ENCODE data around the gene CPNE2.
A peak's percentile ranks its signal among the peaks of the same experiment; 100 is the strongest.

The CPNE2 gene

DNA sequence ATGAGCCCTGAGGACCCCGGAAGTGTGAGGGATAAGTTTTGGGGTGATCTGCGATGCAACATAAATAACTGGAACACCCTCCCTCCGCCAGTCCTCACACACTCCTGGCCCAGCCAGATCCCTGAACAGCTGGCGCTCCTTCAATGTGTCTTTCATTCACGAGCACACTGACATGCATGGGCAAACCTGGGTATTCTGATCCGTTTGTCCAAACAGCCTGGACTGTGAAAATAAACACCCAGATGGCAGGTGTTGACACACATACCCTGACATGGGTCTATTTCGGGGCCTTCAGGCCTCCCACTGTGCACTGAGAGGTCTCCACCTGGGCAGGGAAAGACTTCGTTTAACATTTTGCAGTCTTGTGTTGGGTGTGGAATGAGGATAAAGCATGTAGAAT is 3.0 kb upstream of the CPNE2 start:
- H3K4me3 ChIP-seq, result no peak overlapping the region
- H3K9me3 ChIP-seq (replicated peaks in 1 of 11), result no peaks in the 10 kb centered on the region
- peak overlapping the region in 8 of 11 experiments; percentile 24 to 77 (median 48); a peak in 13 of 22 replicates for H3K4me2 ChIP-seq
- peaks cover 27 to 65% (median 51%) of the 10 kb centered on the region in 10 experiments for H3K4me1 ChIP-seq
- TF ChIP-seq Cebpa-rat (IDR thresholded peaks at IDR 0.05), result no peak
- peak overlapping the region in 1 of 11 experiments; percentile 16; a peak in 1 of 22 replicates for H3K9ac ChIP-seq
- no peak overlapping the region for H3K27ac ChIP-seq
- H3K36me3 ChIP-seq, result peaks cover 0 to 3% (median 0%) of the 10 kb centered on the region in 11 experiments; a peak in 1 of 22 replicates
- H4K20me1 ChIP-seq, result peaks cover 0 to 14% (median 12%) of the 10 kb centered on the region in 11 experiments; a peak in 17 of 22 replicates
- no peaks in the 10 kb centered on the region for H3K27me3 ChIP-seq

DNA sequence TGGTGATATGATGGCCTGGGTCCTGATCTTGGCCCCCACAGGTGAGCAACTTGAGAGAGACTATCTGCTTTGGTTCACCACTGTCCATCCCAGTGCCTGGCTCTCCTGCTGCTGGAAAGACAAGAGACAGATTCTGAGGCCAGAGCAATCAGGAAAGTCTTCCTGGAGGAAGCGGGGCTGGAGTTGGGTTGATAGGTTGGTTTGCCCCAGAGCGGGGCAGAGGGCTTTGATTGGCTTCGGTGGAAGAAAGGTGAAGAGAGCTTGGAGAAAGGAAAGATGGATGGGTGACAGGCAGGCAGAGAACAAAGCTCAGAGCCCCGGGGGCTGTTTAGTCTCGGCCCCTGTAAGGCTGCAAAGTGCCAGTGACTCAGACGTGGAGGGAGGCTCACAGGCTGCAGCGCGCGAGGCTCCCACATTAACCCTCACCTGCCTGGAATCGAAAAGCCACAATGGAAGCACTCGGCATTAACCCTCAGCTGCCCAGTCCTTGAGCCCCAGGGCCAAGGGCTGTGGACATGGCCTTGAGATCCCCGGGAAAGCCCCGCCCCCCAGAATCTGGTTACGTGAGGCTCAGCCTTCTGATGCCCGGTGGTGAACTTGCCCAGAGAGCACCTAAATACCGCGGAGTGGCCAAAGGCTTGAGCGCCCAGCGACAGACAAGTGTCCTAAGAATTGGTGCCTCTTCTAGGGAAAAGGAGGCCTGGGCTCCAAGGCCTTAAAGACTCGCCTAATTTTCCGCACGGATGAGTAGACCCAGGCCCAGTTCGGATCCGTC is 996 bp upstream of the CPNE2 start:
- Histone ChIP-seq H3K4me1 (peaks cover 29 to 69% (median 55%) of the 10 kb centered on the region in 10 experiments), H3K36me3 (peaks cover 0 to 14% (median 0%) of the 10 kb centered on the region in 11 experiments; a peak in 5 of 22 replicates), H4K20me1 (peaks cover 0 to 33% (median 31%) of the 10 kb centered on the region in 11 experiments; a peak in 19 of 22 replicates), H3K27me3 (no peaks in the 10 kb centered on the region), H3K9me3 (replicated peaks in 1 of 11) (no peaks in the 10 kb centered on the region), H3K27ac (peak overlapping the region in 10 of 11 experiments; percentile 84 to 89 (median 86); a peak in 18 of 22 replicates), H3K9ac (peak overlapping the region; percentile 86 to 94 (median 91); a peak in 21 of 22 replicates), H3K4me2 (peak overlapping the region; percentile 88 to 100 (median 96)), H3K4me3 (peak overlapping the region; percentile 82 to 96 (median 90))
- no peak for TF ChIP-seq Cebpa-rat (IDR thresholded peaks at IDR 0.05)

DNA sequence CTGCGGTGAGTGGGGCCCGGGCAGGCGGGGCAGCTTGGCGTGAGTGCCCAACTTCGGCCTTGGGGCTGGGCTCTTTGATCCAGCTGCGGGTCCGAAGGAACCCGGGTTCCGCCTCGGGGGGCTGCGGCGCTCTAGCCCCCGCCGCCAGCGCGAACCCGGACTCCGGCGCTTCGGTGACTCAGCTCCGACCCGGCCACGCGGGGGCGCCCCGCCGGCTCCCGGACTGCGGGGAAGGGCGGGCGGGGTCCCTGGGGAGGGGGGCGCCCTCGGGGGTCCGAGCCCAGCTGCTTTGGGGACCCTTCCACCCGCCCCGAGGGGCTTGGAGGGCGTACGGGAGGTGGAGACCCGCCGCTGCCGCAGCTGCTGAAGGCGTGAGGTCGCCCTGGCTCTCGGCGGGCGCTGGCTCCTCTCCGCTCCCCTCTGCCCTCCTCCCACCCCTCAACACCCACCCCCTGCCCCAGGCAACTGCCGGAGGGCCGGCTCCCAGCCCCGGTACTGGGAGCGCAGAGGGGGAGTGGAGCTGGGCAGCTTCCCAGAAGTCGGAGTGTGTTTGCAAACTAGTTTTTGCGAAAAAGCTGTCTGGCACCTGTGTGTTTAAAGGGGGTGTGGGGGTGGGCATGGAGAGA is 516 bp downstream of the CPNE2 start:
- H3K9me3 ChIP-seq (replicated peaks in 1 of 11), result no peaks in the 10 kb centered on the region
- peak overlapping the region; percentile 82 to 89 (median 86) for H3K27ac ChIP-seq
- H3K4me2 ChIP-seq, result peak overlapping the region; percentile 90 to 100 (median 96)
- H4K20me1 ChIP-seq, result peaks cover 0 to 49% (median 44%) of the 10 kb centered on the region in 11 experiments; a peak in 20 of 22 replicates
- peak overlapping the region; percentile 82 to 96 (median 90) for H3K4me3 ChIP-seq
- no peaks in the 10 kb centered on the region for H3K27me3 ChIP-seq
- H3K36me3 ChIP-seq, result peaks cover 0 to 22% (median 6%) of the 10 kb centered on the region in 11 experiments; a peak in 5 of 22 replicates
- TF ChIP-seq Cebpa-rat (IDR thresholded peaks at IDR 0.05), result no peak
- peak overlapping the region; percentile 86 to 94 (median 91) for H3K9ac ChIP-seq
- H3K4me1 ChIP-seq, result peaks cover 38 to 74% (median 62%) of the 10 kb centered on the region in 10 experiments

- peak overlapping the region; percentile 82 to 96 (median 90) for H3K4me3 ChIP-seq
- H3K27ac ChIP-seq, result peak overlapping the region in 5 of 11 experiments; percentile 11 to 89 (median 87); a peak in 1 of 22 replicates
- no peaks in the 10 kb centered on the region for H3K27me3 ChIP-seq
- peak overlapping the region; percentile 90 to 100 (median 96) for H3K4me2 ChIP-seq
- peaks cover 4 to 59% (median 51%) of the 10 kb centered on the region in 11 experiments; a peak in 20 of 22 replicates for H4K20me1 ChIP-seq
- TF ChIP-seq Cebpa-rat (IDR thresholded peaks at IDR 0.05), result no peak
- peaks cover 48 to 85% (median 71%) of the 10 kb centered on the region in 10 experiments for H3K4me1 ChIP-seq
- peaks cover 0 to 22% (median 6%) of the 10 kb centered on the region in 11 experiments; a peak in 5 of 22 replicates for H3K36me3 ChIP-seq
- no peaks in the 10 kb centered on the region for H3K9me3 ChIP-seq (replicated peaks in 1 of 11)
- H3K9ac ChIP-seq, result peak overlapping the region; percentile 86 to 94 (median 91)
These were observed 1.5 kb downstream of the CPNE2 start for GRCh38 chr16:57093666-57094564.

GRCh38 chr16:57094911-57095310 is 2.5 kb downstream of the CPNE2 start:
- H3K27me3 ChIP-seq, result no peaks in the 10 kb centered on the region
- no peak overlapping the region for H3K27ac ChIP-seq
- no peak for TF ChIP-seq Cebpa-rat (IDR thresholded peaks at IDR 0.05)
- H3K9me3 ChIP-seq (replicated peaks in 1 of 11), result no peaks in the 10 kb centered on the region
- H3K9ac ChIP-seq, result peak overlapping the region in 7 of 11 experiments; percentile 3 to 94 (median 55); a peak in 6 of 22 replicates
- peaks cover 11 to 69% (median 58%) of the 10 kb centered on the region in 11 experiments; a peak in 21 of 22 replicates for H4K20me1 ChIP-seq
- peaks cover 58 to 85% (median 69%) of the 10 kb centered on the region in 10 experiments for H3K4me1 ChIP-seq
- H3K36me3 ChIP-seq, result peaks cover 0 to 22% (median 6%) of the 10 kb centered on the region in 11 experiments; a peak in 5 of 22 replicates
- H3K4me2 ChIP-seq, result peak overlapping the region; percentile 7 to 98 (median 96); a peak in 19 of 22 replicates
- H3K4me3 ChIP-seq, result no peak overlapping the region

- TF ChIP-seq Cebpa-rat (IDR thresholded peaks at IDR 0.05), result no peak
- Histone ChIP-seq H3K4me1 (peaks cover 59 to 87% (median 73%) of the 10 kb centered on the region in 10 experiments), H4K20me1 (peaks cover 22 to 81% (median 70%) of the 10 kb centered on the region in 11 experiments; a peak in 21 of 22 replicates), H3K27ac (no peak overlapping the region), H3K9me3 (replicated peaks in 1 of 11) (no peaks in the 10 kb centered on the region), H3K27me3 (no peaks in the 10 kb centered on the region), H3K4me2 (peak overlapping the region in 5 of 11 experiments; percentile 1 to 90 (median 16); a peak in 5 of 22 replicates), H3K4me3 (no peak overlapping the region), H3K36me3 (peaks cover 0 to 22% (median 6%) of the 10 kb centered on the region in 11 experiments; a peak in 5 of 22 replicates), H3K9ac (no peak overlapping the region)
These were observed 3.8 kb downstream of the CPNE2 start for GRCh38 chr16:57096192-57096591.

GRCh38 chr16:57096793-57097192 is 4.4 kb downstream of the CPNE2 start:
- peaks cover 53 to 83% (median 67%) of the 10 kb centered on the region in 10 experiments for H3K4me1 ChIP-seq
- H4K20me1 ChIP-seq, result peaks cover 28 to 87% (median 74%) of the 10 kb centered on the region in 11 experiments; a peak in 21 of 22 replicates
- peak overlapping the region in 9 of 11 experiments; percentile 72 to 90 (median 82); a peak in 13 of 22 replicates for H3K4me2 ChIP-seq
- TF ChIP-seq Cebpa-rat (IDR thresholded peaks at IDR 0.05), result no peak
- peaks cover 0 to 22% (median 6%) of the 10 kb centered on the region in 11 experiments; a peak in 6 of 22 replicates for H3K36me3 ChIP-seq
- no peak overlapping the region for H3K4me3 ChIP-seq
- no peak overlapping the region for H3K9ac ChIP-seq
- no peaks in the 10 kb centered on the region for H3K27me3 ChIP-seq
- H3K9me3 ChIP-seq (replicated peaks in 1 of 11), result no peaks in the 10 kb centered on the region
- H3K27ac ChIP-seq, result no peak overlapping the region

Measured in BLaER1 treated with 17β-estradiol and CSF1 and Interleukin-3, amounts not matched to agents 10 nM and 100 nM (cell line).